ENCODE data around the gene JMJD1C. TPM values are rescaled to one million over a fixed set of nuclear protein-coding genes. Genes with fewer than 3 reads are reported as not detected.

Gene JMJD1C
- total and polyA plus RNA-seq, 3 donors from 2014 or later, result 29.7 to 111 (median 94.6) TPM

- H3K9me3 ChIP-seq, result no peaks in the 10 kb centered on the region
- 97 to 98% methylated on average over 3 of the region's 3 CpGs for WGBS, 2 donors
- TF ChIP-seq CTCF (IDR thresholded peaks at IDR 0.05) (no peak), POLR2A (IDR thresholded peaks at IDR 0.05) (no peak)
- intact Hi-C loops (cut with DNase I; ENCODE audit: low total_unique reads), result no loop called here
- H3K4me1 ChIP-seq, result no peaks in the 10 kb centered on the region
- H3K27ac ChIP-seq, result no peak overlapping the region
- no peaks in the 10 kb centered on the region for H3K27me3 ChIP-seq
- DNase-seq, result no peak
- no peaks in the 10 kb centered on the region for H3K36me3 ChIP-seq (ENCODE audit: low read depth, missing control alignments)
- H3K4me3 ChIP-seq, result no peak overlapping the region
Observed at GRCh38 chr10:63246356-63246755, 219.4 kb downstream of the JMJD1C start.

- DNase-seq, result no peak
Observed at GRCh38 chr10:63241841-63242281, 223.9 kb downstream of the JMJD1C start.

GRCh38 chr10:63240807-63241206 is 225.0 kb downstream of the JMJD1C start:
- no peaks in the 10 kb centered on the region for H3K9me3 ChIP-seq
- intact Hi-C loops (cut with DNase I; ENCODE audit: low total_unique reads), result no loop called here
- no peak overlapping the region for H3K27ac ChIP-seq
- WGBS, 2 donors, result 82% methylated on average over 6 of the region's 6 CpGs
- H3K36me3 ChIP-seq (ENCODE audit: low read depth, missing control alignments), result no peaks in the 10 kb centered on the region
- TF ChIP-seq CTCF (IDR thresholded peaks at IDR 0.05), result no peak
- no peak for TF ChIP-seq POLR2A (IDR thresholded peaks at IDR 0.05)
- no peaks in the 10 kb centered on the region for H3K27me3 ChIP-seq
- DNase-seq, result no peak
- H3K4me3 ChIP-seq, result no peak overlapping the region
- no peaks in the 10 kb centered on the region for H3K4me1 ChIP-seq

More at GRCh38 chr10:63241841-63242281, 223.9 kb downstream of the JMJD1C start:
- Histone ChIP-seq H3K36me3 (ENCODE audit: low read depth, missing control alignments) (no peaks in the 10 kb centered on the region), H3K27me3 (no peaks in the 10 kb centered on the region), H3K9me3 (no peaks in the 10 kb centered on the region), H3K27ac (no peak overlapping the region), H3K4me3 (no peak overlapping the region), H3K4me1 (no peaks in the 10 kb centered on the region)
- 72 to 75% methylated on average over 2 of the region's 2 CpGs for WGBS, 2 donors
- intact Hi-C loops (cut with DNase I; ENCODE audit: low total_unique reads), result no loop called here
- no peak for TF ChIP-seq CTCF (IDR thresholded peaks at IDR 0.05)
- TF ChIP-seq POLR2A (IDR thresholded peaks at IDR 0.05), result no peak

- WGBS, 2 donors, result 43 to 45% methylated on average over 1 of the region's 1 CpG
- no peak for DNase-seq
- H3K9me3 ChIP-seq, result no peaks in the 10 kb centered on the region
- intact Hi-C loops (cut with DNase I; ENCODE audit: low total_unique reads), result no loop called here
- no peaks in the 10 kb centered on the region for H3K27me3 ChIP-seq
- TF ChIP-seq CTCF (IDR thresholded peaks at IDR 0.05), result no peak
- TF ChIP-seq POLR2A (IDR thresholded peaks at IDR 0.05), result no peak
- no peak overlapping the region for H3K27ac ChIP-seq
- H3K36me3 ChIP-seq (ENCODE audit: low read depth, missing control alignments), result no peaks in the 10 kb centered on the region
- H3K4me1 ChIP-seq, result peaks cover 3% of the 10 kb centered on the region
- no peak overlapping the region for H3K4me3 ChIP-seq
Observed at GRCh38 chr10:63238501-63238900, 227.3 kb downstream of the JMJD1C start.

GRCh38 chr10:63237396-63237795 is 228.4 kb downstream of the JMJD1C start:
- no peaks in the 10 kb centered on the region for H3K9me3 ChIP-seq
- peaks cover 9% of the 10 kb centered on the region for H3K4me1 ChIP-seq
- H3K4me3 ChIP-seq, result no peak overlapping the region
- TF ChIP-seq POLR2A (IDR thresholded peaks at IDR 0.05) (no peak), CTCF (IDR thresholded peaks at IDR 0.05) (no peak)
- DNase-seq, result no peak
- H3K27me3 ChIP-seq, result no peaks in the 10 kb centered on the region
- intact Hi-C loops (cut with DNase I; ENCODE audit: low total_unique reads), result no loop called here
- no peaks in the 10 kb centered on the region for H3K36me3 ChIP-seq (ENCODE audit: low read depth, missing control alignments)
- H3K27ac ChIP-seq, result no peak overlapping the region
- WGBS, 2 donors, result 86 to 95% methylated on average over 3 of the region's 3 CpGs
